Measurements from ENCODE around the gene ZC3H18.
A peak's percentile ranks its signal among the peaks of the same experiment; 100 is the strongest.

The ZC3H18 gene

GRCh38 chr16:88628512-88628974, 58.3 kb downstream of the ZC3H18 start:
- DNase-seq: no peak

GRCh38 chr16:88629835-88630234, 59.6 kb downstream of the ZC3H18 start:
- no peak for DNase-seq

DNA sequence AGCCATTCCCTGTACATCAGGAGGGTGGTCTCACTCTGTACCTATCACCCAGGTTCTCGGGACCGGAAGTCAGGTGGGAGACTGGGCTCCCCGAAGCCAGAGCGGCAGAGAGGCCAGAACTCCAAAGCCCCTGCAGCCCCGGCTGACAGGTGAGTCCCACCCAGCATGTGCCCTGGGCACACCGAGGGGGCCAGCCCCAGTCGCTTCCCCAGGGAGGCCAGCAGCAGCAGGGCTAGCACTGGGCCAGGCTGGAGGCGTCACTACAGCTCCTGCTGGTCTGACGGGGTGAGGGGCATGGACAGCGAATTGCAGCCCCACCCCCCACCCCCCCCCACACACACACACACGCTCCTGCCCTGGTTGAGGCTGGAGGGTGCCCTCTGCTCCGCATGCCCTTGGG, 60.2 kb downstream of the ZC3H18 start:
- no peak for DNase-seq

- no peak for DNase-seq
Observed at GRCh38 chr16:88630941-88631340, 60.7 kb downstream of the ZC3H18 start.

DNA sequence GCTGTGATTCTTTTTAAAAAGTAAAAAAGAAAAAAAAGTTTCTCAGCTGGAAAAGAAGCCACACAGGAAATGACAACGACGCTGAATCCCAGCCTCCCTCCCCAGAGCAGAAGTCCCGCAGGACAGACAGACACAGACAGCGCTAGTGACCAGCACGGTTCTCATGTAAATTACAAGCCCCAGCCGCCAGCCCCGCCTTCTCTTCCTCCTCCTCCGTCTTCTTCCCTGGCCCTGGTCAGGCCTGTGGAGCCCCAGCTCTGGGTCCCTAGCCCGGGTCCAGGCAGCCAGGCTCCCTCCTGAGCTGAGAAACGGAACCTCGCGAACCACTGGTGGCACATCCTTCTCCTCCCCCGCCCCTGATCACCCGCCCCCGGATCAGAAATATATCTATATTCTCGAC, 61.2 kb downstream of the ZC3H18 start:
- no peak for DNase-seq

GRCh38 chr16:88631920-88632586, 61.9 kb downstream of the ZC3H18 start:
- DNase-seq: no peak

DNA sequence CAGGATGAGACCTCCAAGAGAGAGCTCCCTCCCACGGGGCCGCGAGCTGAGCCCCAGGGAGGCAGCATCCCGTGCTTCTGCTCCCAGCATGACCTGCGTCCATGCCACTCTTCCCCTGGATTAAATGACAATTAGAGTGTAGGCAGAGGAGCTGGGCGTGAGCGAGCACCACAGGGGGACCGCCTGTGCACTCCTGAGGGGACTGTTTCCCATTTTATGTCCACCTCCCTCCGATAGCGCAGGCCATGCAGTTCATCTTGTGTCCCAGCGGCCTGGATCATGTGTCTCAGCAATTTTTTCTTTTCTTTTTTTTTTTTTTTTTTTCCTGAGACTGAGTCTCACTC, 62.4 kb downstream of the ZC3H18 start:
- no peak for DNase-seq

- DNase-seq: peak; percentile 64
Observed at GRCh38 chr16:88633684-88634140, 63.5 kb downstream of the ZC3H18 start.

- peak; percentile 63 for DNase-seq
Observed at GRCh38 chr16:88634141-88634993, 64.2 kb downstream of the ZC3H18 start.

GRCh38 chr16:88634994-88635670, 64.9 kb downstream of the ZC3H18 start:
- DNase-seq: no peak

GRCh38 chr16:88635671-88636319, 65.6 kb downstream of the ZC3H18 start:
- DNase-seq: no peak

GRCh38 chr16:88636488-88637265, 66.5 kb downstream of the ZC3H18 start:
- no peak for DNase-seq

DNA sequence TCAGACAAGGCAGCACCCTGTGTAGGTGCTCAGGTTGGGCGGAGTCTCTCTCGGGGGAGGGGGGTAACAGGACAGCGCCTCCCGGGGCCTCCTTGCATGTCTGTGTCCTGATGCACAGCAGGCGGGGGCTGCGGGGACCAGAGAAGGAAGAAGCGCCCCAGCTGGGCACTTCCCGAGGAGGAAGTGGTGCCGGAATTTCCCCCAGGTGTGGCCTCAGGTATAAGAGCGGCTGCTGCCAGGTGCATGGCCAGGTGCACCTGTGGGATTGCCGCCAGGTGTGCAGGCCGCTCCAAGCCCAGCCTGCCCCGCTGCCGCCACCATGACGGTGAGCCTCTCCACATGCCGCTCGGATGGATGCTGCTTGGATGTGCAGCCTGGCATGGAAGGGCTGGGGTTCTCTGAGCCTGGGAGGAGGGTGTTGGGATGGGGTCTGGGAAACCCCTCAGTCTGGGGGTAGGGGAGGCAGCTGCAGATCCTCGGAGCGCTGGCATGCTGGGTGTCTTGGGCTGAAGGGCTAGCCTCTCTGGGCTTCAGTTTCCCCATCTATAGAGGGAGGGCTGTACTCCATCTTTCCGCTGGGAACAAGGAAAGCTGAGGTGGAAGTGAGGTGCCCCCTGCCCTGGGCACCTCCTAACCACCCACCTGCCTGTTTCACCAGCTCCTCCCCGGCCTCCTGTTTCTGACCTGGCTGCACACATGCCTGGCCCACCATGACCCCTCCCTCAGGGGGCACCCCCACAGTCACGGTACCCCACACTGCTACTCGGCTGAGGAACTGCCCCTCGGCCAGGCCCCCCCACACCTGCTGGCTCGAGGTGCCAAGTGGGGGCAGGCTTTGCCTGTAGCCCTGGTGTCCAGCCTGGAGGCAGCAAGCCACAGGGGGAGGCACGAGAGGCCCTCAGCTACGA, 68.4 kb downstream of the ZC3H18 start, which contains the start of gene IL17C:
Gene IL17C, plus strand, starts transcription at position 250 of the 908 bp plus-strand sequence. Its CDS starts 70 bp downstream, at position 320.
- DNase-seq: no peak

DNA sequence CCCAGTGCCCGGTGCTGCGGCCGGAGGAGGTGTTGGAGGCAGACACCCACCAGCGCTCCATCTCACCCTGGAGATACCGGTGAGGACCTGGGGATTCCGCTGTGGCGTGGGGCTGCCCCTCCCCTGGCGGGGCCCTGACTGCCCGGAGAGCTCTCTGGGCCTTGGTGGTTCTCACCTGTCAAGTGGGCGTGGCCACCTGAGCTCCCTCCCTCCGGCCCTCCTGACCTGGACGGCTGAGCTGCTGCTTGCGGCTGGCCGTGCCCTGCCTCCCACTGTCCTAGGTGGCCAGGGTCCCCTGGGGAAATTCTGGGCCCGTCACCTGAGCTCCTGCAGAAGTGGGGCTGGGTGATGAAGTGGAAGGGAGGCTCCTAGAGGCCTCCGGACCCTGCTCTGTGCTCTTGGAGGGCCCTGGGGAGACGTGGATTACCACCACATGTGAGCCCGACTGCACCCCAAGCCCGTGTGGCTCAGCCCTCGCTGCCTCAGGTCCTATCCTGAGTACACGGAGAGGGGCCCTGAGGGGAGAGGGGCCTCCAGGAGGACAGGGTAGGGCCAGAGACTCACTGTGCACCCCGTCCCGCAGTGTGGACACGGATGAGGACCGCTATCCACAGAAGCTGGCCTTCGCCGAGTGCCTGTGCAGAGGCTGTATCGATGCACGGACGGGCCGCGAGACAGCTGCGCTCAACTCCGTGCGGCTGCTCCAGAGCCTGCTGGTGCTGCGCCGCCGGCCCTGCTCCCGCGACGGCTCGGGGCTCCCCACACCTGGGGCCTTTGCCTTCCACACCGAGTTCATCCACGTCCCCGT, 69.2 kb downstream of the ZC3H18 start:
- DNase-seq: no peak

DNA sequence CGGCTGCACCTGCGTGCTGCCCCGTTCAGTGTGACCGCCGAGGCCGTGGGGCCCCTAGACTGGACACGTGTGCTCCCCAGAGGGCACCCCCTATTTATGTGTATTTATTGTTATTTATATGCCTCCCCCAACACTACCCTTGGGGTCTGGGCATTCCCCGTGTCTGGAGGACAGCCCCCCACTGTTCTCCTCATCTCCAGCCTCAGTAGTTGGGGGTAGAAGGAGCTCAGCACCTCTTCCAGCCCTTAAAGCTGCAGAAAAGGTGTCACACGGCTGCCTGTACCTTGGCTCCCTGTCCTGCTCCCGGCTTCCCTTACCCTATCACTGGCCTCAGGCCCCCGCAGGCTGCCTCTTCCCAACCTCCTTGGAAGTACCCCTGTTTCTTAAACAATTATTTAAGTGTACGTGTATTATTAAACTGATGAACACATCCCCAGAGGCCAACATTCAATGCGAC, 69.9 kb downstream of the ZC3H18 start:
- DNase-seq: no peak

DNA sequence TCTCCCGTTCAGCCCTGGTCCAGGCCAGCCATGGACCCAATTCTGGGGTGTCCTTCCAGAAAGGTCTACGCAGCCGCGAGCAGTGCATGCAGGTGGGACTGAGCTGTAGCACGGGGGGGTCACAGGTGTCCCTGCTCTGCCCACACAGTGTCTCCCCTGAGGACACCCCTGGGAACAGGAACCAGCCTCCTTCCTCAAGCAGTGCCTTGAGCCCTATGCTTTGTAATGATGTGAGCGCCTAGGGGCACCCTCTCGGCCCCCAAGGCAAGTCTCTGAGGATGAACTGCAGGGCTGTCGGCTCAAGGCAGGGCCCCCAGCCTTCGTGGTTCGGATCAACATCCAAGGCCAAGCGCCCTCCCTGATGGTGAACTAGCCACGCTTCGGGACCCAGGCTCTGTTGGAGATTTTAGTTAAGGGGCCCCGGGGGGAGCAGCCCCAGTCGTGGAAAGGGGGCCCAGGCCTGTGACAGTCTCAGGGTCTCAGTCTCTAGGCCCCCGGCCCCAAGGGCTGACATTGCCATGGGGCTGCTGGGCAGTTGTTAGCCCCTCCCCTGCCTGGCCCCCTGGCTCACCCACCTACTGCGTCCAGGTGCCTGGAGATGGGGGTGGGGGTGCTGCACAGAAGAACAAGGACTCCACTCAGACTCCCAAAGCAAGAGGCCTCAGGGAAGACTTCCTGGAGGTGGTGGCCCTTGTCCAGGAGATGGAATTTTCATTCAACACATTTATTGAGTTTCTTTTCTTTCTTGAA, 70.5 kb downstream of the ZC3H18 start:
- no peak for DNase-seq

DNA sequence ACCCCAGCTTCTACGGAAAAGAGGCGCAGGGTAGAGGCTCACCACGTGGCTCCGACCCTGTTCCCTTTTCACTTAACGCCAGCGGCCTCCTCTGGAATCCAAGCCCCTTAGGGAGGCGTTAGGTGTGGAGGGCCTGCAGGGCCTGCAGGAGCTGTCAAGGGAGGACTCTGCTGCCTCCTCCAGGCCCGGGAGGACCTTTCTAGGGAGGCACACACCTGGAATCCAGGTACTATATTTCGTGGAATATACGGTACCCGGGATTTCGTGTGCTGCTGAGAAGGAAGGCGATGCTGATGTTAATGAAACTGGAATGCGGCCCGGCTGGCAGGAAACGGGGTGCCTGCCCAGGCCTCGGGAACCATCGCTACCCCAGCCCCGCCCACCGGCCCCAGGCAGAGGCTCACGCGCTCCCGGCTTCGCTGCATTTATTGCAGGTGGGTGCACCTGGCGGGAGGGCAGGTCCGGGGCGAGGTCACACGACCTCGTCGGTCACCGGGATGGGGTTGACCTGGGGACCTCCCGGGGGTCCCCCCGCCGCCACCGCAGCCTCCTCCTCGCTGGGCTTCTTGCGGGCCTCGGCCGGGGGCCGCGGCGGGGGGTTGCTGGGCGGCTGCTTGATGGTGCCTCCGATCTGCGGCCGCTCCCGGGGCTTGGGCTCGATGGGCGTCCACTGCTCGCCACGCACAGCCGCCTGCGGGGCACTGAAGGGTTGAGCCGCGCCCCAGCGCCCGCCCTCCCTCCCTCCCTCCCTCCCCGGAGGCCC, 72.9 kb downstream of the ZC3H18 start:
- no peak for DNase-seq

GRCh38 chr16:88643644-88643932, 73.4 kb downstream of the ZC3H18 start:
- no peak for DNase-seq

GRCh38 chr16:88645455-88645854, 75.3 kb downstream of the ZC3H18 start:
- DNase-seq: no peak

Measured in activated CD4-positive, CD25-positive, alpha-beta regulatory T cell treated with anti-CD3 and anti-CD28 coated beads, Interleukin-2, amount 50 U/mL, for 72 hours (primary cell).